ENCODE data around the gene FAR2.
"Not testable (repeated sequence)": the region's sequence is repeated elsewhere in the genome, so short reads cannot be mapped to it uniquely, and the experiment has no call there.

FAR2 gene

GRCh38 chr12:29155079-29155478 is 6.0 kb downstream of the FAR2 start:
- DNase-seq: no peak

- no peak for DNase-seq
These were observed 8.4 kb downstream of the FAR2 start for GRCh38 chr12:29157486-29157946.

GRCh38 chr12:29158115-29158763 is 9.2 kb downstream of the FAR2 start:
- no peak for DNase-seq

- DNase-seq: no peak
These were observed 10.6 kb downstream of the FAR2 start for GRCh38 chr12:29159661-29160060.

- peak; percentile 36 for DNase-seq
These were observed 11.2 kb downstream of the FAR2 start for GRCh38 chr12:29160230-29160629.

- DNase-seq: no peak
These were observed 14.1 kb downstream of the FAR2 start for GRCh38 chr12:29163146-29163545.

GRCh38 chr12:29164477-29165393 is 15.7 kb downstream of the FAR2 start:
- peak; percentile 54 for DNase-seq

- no peak for DNase-seq
These were observed 18.4 kb downstream of the FAR2 start for GRCh38 chr12:29167445-29167844.

GRCh38 chr12:29167988-29168387 is 18.9 kb downstream of the FAR2 start:
- DNase-seq: no peak

GRCh38 chr12:29169978-29170377 is 20.9 kb downstream of the FAR2 start:
- not testable (repeated sequence) for DNase-seq

- not testable (repeated sequence) for DNase-seq
These were observed 21.5 kb downstream of the FAR2 start for GRCh38 chr12:29170478-29171084.

GRCh38 chr12:29171421-29172258 is 22.6 kb downstream of the FAR2 start:
- DNase-seq: no peak

GRCh38 chr12:29176941-29177340 is 27.9 kb downstream of the FAR2 start:
- no peak for DNase-seq

- DNase-seq: not testable (repeated sequence)
These were observed 33.2 kb downstream of the FAR2 start for GRCh38 chr12:29182247-29182646.

GRCh38 chr12:29187756-29188155 is 38.7 kb downstream of the FAR2 start:
- no peak for DNase-seq

- DNase-seq: no peak
These were observed 42.3 kb downstream of the FAR2 start for GRCh38 chr12:29191267-29191850.

GRCh38 chr12:29198901-29199300 is 49.8 kb downstream of the FAR2 start:
- DNase-seq: no peak

GRCh38 chr12:29200586-29200985 is 51.5 kb downstream of the FAR2 start:
- no peak for DNase-seq

- DNase-seq: no peak
These were observed 52.2 kb downstream of the FAR2 start for GRCh38 chr12:29201296-29201695.

GRCh38 chr12:29201746-29202145 is 52.7 kb downstream of the FAR2 start:
- DNase-seq: no peak

GRCh38 chr12:29204521-29204920 is 55.4 kb downstream of the FAR2 start:
- no peak for DNase-seq

GRCh38 chr12:29207120-29207519 is 58.0 kb downstream of the FAR2 start:
- DNase-seq: no peak
